ENCODE measurements around the gene WDFY3.

DNA sequence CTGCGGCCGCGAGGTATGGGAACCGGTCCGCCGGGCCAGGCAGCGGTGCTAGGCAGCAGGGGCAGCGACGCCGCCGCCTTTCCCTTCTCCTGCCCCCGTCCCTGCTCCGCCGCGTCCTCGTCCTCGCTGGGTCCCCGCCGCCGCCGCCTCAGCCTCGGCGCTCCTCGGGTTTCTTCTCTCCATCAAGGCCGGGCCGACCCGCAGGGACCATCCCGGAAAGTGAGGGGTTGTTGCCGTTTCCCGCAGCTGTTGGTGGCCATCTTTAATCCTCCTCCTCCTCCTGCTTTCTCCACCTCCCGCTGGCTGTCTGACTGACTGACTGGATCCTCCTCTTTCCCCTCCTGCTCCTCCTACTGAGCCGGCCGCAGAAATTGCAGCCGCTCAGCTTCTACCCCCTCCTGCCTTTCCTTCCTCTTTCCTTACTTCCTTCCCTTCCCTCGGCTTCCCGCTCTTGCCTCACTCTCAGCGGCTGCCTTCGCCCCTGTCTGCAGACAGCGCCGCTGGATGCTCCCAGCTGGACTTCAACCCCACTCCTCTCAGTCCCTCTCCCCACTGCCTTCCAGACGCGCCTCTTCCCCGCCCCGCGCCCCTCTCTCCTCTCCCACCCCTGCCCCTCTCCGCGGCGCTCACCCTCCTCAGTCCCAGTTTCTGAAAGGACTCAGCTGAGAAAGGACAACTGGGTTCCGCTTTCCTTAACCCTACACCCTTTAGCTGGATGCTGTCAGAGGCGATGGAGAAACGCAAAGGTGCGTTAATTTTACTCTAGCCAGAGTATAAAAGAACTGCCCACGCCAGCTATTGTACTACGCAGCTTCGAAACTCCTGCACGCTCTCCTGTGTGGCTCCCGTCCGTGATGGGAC lies at the start of gene WDFY3:
- TF ChIP-seq, protein P1, sequence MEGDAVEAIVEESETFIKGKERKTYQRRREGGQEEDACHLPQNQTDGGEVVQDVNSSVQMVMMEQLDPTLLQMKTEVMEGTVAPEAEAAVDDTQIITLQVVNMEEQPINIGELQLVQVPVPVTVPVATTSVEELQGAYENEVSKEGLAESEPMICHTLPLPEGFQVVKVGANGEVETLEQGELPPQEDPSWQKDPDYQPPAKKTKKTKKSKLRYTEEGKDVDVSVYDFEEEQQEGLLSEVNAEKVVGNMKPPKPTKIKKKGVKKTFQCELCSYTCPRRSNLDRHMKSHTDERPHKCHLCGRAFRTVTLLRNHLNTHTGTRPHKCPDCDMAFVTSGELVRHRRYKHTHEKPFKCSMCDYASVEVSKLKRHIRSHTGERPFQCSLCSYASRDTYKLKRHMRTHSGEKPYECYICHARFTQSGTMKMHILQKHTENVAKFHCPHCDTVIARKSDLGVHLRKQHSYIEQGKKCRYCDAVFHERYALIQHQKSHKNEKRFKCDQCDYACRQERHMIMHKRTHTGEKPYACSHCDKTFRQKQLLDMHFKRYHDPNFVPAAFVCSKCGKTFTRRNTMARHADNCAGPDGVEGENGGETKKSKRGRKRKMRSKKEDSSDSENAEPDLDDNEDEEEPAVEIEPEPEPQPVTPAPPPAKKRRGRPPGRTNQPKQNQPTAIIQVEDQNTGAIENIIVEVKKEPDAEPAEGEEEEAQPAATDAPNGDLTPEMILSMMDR (IDR thresholded peaks at IDR 0.05; ENCODE audit: low read depth, low read length), result no peak
- no peak for TF ChIP-seq EZH2phosphoT487 (IDR thresholded peaks at IDR 0.05; ENCODE audit: low read depth)

All from OCI-LY3 (cell line).